Measurements from ENCODE around the gene ITPRIP. TPM values are rescaled to one million over a fixed set of nuclear protein-coding genes. Genes with fewer than 3 reads are reported as not detected.

Gene ITPRIP
- total RNA-seq, 1 donor from 2014 or later, result 19.8 TPM

GRCh38 chr10:104337521-104337984, 712 bp downstream of the ITPRIP start:
- DNase-seq, result no peak
- H3K36me3 Mint-ChIP-seq (ENCODE audit: unreplicated experiment), result no peaks in the 10 kb centered on the region
- peak overlapping the region; percentile 89 for H3K4me3 Mint-ChIP-seq (ENCODE audit: unreplicated experiment)
- peaks cover 10% of the 10 kb centered on the region for H3K27me3 Mint-ChIP-seq (ENCODE audit: unreplicated experiment)
- peaks cover 7% of the 10 kb centered on the region for H3K9me3 Mint-ChIP-seq (ENCODE audit: unreplicated experiment)
- peaks cover 38% of the 10 kb centered on the region for H3K4me1 Mint-ChIP-seq (ENCODE audit: low read depth, unreplicated experiment)
- peak overlapping the region; percentile 95 for H3K27ac Mint-ChIP-seq (ENCODE audit: unreplicated experiment)
- no peak for TF ChIP-seq CTCF (IDR thresholded peaks at IDR 0.05; ENCODE audit: partially characterized antibody, unreplicated experiment)

GRCh38 chr10:104336821-104337467, 1.3 kb downstream of the ITPRIP start:
- peaks cover 41% of the 10 kb centered on the region for H3K4me1 Mint-ChIP-seq (ENCODE audit: low read depth, unreplicated experiment)
- H3K4me3 Mint-ChIP-seq (ENCODE audit: unreplicated experiment), result peak overlapping the region; percentile 89
- no peak for DNase-seq
- H3K9me3 Mint-ChIP-seq (ENCODE audit: unreplicated experiment), result peaks cover 7% of the 10 kb centered on the region
- no peak for TF ChIP-seq CTCF (IDR thresholded peaks at IDR 0.05; ENCODE audit: partially characterized antibody, unreplicated experiment)
- H3K27me3 Mint-ChIP-seq (ENCODE audit: unreplicated experiment), result peaks cover 10% of the 10 kb centered on the region
- no peaks in the 10 kb centered on the region for H3K36me3 Mint-ChIP-seq (ENCODE audit: unreplicated experiment)
- peak overlapping the region; percentile 95 for H3K27ac Mint-ChIP-seq (ENCODE audit: unreplicated experiment)

- Mint-ChIP-seq H3K36me3 (ENCODE audit: unreplicated experiment) (no peaks in the 10 kb centered on the region), H3K4me1 (ENCODE audit: low read depth, unreplicated experiment) (peaks cover 54% of the 10 kb centered on the region), H3K9me3 (ENCODE audit: unreplicated experiment) (peaks cover 10% of the 10 kb centered on the region), H3K4me3 (ENCODE audit: unreplicated experiment) (peak overlapping the region; percentile 89), H3K27ac (ENCODE audit: unreplicated experiment) (peak overlapping the region; percentile 93), H3K27me3 (ENCODE audit: unreplicated experiment) (peaks cover 7% of the 10 kb centered on the region)
- no peak for TF ChIP-seq CTCF (IDR thresholded peaks at IDR 0.05; ENCODE audit: partially characterized antibody, unreplicated experiment)
- DNase-seq, result no peak
These were observed 3.2 kb downstream of the ITPRIP start for GRCh38 chr10:104334965-104335650.

- H3K27ac Mint-ChIP-seq (ENCODE audit: unreplicated experiment), result peak overlapping the region; percentile 93
- DNase-seq, result no peak
- no peak for TF ChIP-seq CTCF (IDR thresholded peaks at IDR 0.05; ENCODE audit: partially characterized antibody, unreplicated experiment)
These were observed 3.7 kb downstream of the ITPRIP start for GRCh38 chr10:104334561-104334960.

More at GRCh38 chr10:104334561-104334960, 3.7 kb downstream of the ITPRIP start:
- peaks cover 54% of the 10 kb centered on the region for H3K4me1 Mint-ChIP-seq (ENCODE audit: low read depth, unreplicated experiment)
- H3K36me3 Mint-ChIP-seq (ENCODE audit: unreplicated experiment), result no peaks in the 10 kb centered on the region
- H3K27me3 Mint-ChIP-seq (ENCODE audit: unreplicated experiment), result peaks cover 7% of the 10 kb centered on the region
- H3K9me3 Mint-ChIP-seq (ENCODE audit: unreplicated experiment), result peaks cover 10% of the 10 kb centered on the region
- peak overlapping the region; percentile 89 for H3K4me3 Mint-ChIP-seq (ENCODE audit: unreplicated experiment)

Data from glutamatergic neuron (in vitro differentiated cells).